HTERT RPE-1 (cell line): Measurements from ENCODE around the gene GLYATL3.

Experiments used
- in situ Hi-C: fragments of 300-500 bp; cut with MboI; formaldehyde crosslinking; loops from 4 replicates; pipeline ENCODE4 v1.14.3; 2020; ENCODE audit warnings: low sequenced_read_pairs

GLYATL3 gene

GRCh38 chr6:49543087-49543858 is 43.5 kb downstream of the GLYATL3 start:
- in situ Hi-C loops: no loop called here

- in situ Hi-C loops: no loop called here
Measured at GRCh38 chr6:49546331-49546730, 46.6 kb downstream of the GLYATL3 start.

GRCh38 chr6:49548613-49549304 is 49.0 kb downstream of the GLYATL3 start:
- in situ Hi-C loops: no loop called here

- in situ Hi-C loops: no loop called here
Measured at GRCh38 chr6:49549691-49550491, 50.2 kb downstream of the GLYATL3 start.

GRCh38 chr6:49550492-49551077 is 50.9 kb downstream of the GLYATL3 start, which contains the start of gene C6orf141:
Gene C6orf141, plus strand, starts transcription at chr6:49550668. Its CDS starts 125 bp downstream, at chr6:49550793.
- in situ Hi-C loops: no loop called here

GRCh38 chr6:49551078-49551865 is 51.5 kb downstream of the GLYATL3 start:
- in situ Hi-C loops: no loop called here

GRCh38 chr6:49551866-49552129 is 52.1 kb downstream of the GLYATL3 start:
- in situ Hi-C loops: no loop called here

GRCh38 chr6:49552596-49552995 is 52.9 kb downstream of the GLYATL3 start:
- in situ Hi-C loops: no loop called here

- in situ Hi-C loops: no loop called here
Measured at GRCh38 chr6:49553384-49553783, 53.7 kb downstream of the GLYATL3 start.

- in situ Hi-C loops: no loop called here
Measured at GRCh38 chr6:49555951-49556350, 56.2 kb downstream of the GLYATL3 start.

- in situ Hi-C loops: no loop called here
Measured at GRCh38 chr6:49556429-49556837, 56.7 kb downstream of the GLYATL3 start.

GRCh38 chr6:49557177-49557576 is 57.5 kb downstream of the GLYATL3 start:
- in situ Hi-C loops: no loop called here

GRCh38 chr6:49558238-49558637 is 58.5 kb downstream of the GLYATL3 start:
- in situ Hi-C loops: no loop called here

- in situ Hi-C loops: no loop called here
Measured at GRCh38 chr6:49563006-49563886, 63.5 kb downstream of the GLYATL3 start.

GRCh38 chr6:49564552-49564951 is 64.8 kb downstream of the GLYATL3 start:
- in situ Hi-C loops: no loop called here

- in situ Hi-C loops: no loop called here
Measured at GRCh38 chr6:49565261-49565660, 65.5 kb downstream of the GLYATL3 start.

- in situ Hi-C loops: no loop called here
Measured at GRCh38 chr6:49565855-49566254, 66.1 kb downstream of the GLYATL3 start.

GRCh38 chr6:49570474-49571079 is 70.9 kb downstream of the GLYATL3 start:
- in situ Hi-C loops: no loop called here

GRCh38 chr6:49576618-49577017 is 76.9 kb downstream of the GLYATL3 start:
- in situ Hi-C loops: no loop called here
